H1 (cell line): ENCODE results near the gene GABRB2. TPM values are rescaled to one million over a fixed set of nuclear protein-coding genes. Genes with fewer than 3 reads are reported as not detected.

Source experiments
- CTBP2 ChIP-seq: IDR thresholded peaks from 2 replicates; pipeline ENCODE4 v1.7.0; 2011; ENCODE audit warnings: borderline replicate concordance, mild to moderate bottlenecking, moderate library complexity, mixed read lengths, low read length; ENCODE audit not compliant: insufficient read depth, insufficient read length
- EGR1 ChIP-seq: IDR thresholded peaks from 2 replicates; pipeline ENCODE4 v1.6.1; 2011; ENCODE audit warnings: low read depth, low read length, borderline replicate concordance
- EP300 ChIP-seq, 2 experiments: IDR thresholded peaks; 1 replicate in 1 of 2; 2 replicates in 1 of 2; pipeline ENCODE4 v1.6.1; 2011 to 2012; ENCODE audit warnings: low read depth in 2 of 2, low read length in 2 of 2, mild to moderate bottlenecking in 2 of 2, borderline replicate concordance in 1 of 2, inconsistent platforms in 1 of 2, moderate library complexity in 1 of 2
- EZH2 ChIP-seq: fragments of 200-600 bp; sonication (generic); IDR thresholded peaks from 2 replicates; pipeline ENCODE4 v1.7.1; 2012; ENCODE audit warnings: low read depth, mild to moderate bottlenecking, moderate library complexity, low read length, inconsistent platforms; ENCODE audit not compliant: severe bottlenecking
- FOSL1 ChIP-seq: IDR thresholded peaks from 2 replicates; pipeline ENCODE4 v1.6.1; 2011; ENCODE audit warnings: mild to moderate bottlenecking, low read depth, low read length, moderate library complexity; ENCODE audit not compliant: insufficient read depth
- GTF2F1 ChIP-seq: IDR thresholded peaks from 2 replicates; pipeline ENCODE4 v1.6.1; 2012; ENCODE audit warnings: low read depth, low read length, improper control_type of control experiment, borderline replicate concordance
- POLR2A ChIP-seq, 2 experiments: IDR thresholded peaks; 1 replicate in 1 of 2; 2 replicates in 1 of 2; pipeline ENCODE4 v1.6.1; 2011; ENCODE audit warnings: low read depth in 2 of 2, low read length in 2 of 2, mild to moderate bottlenecking in 2 of 2; ENCODE audit errors: control extremely low read depth in 1 of 2
- RFX5 ChIP-seq: IDR thresholded peaks from 2 replicates; pipeline ENCODE4 v1.6.1; 2011; ENCODE audit warnings: low read depth, low read length, improper control_type of control experiment, borderline replicate concordance
- SP4 ChIP-seq: IDR thresholded peaks from 2 replicates; pipeline ENCODE4 v1.6.1; 2012; ENCODE audit warnings: low read length, inconsistent platforms
- TEAD4 ChIP-seq: IDR thresholded peaks from 2 replicates; pipeline ENCODE4 v1.6.1; 2012; ENCODE audit warnings: low read depth, low read length, inconsistent platforms, mixed read lengths
- polyA plus RNA-seq, 7 experiments: library from polyadenylated mRNA; depleted of rRNA in 3 of 7; stranded (reverse) in 5 of 7; unstranded in 2 of 7; fragments of >200 nt in 5 of 7; fragments of 200-250 nt in 2 of 7; gene quantifications; 1 replicate in 5 of 7; 2 replicates in 1 of 7; 4 replicates in 1 of 7; pipeline versions ENCODE4 v1.2.1 to v1.2.3, GENCODE V29; 2011 to 2013; ENCODE audit warnings: missing spikeins in 2 of 7, mixed read lengths in 2 of 7
- total RNA-seq: library from RNA; stranded (reverse); fragmentation: NEBNext Ultra II Directional; extraction: Animal tissue kit (Norgen Biotek cat#: 25700); gene quantifications from 2 replicates; pipeline ENCODE4 v1.2.1, GENCODE V29; 2021

The GABRB2 gene
- total and polyA plus RNA-seq, 2 of the 8 experiments (the other 6 are each of a cell fraction or from before 2014, with no cell fraction given), result 0.54 to 1.9 TPM

DNA sequence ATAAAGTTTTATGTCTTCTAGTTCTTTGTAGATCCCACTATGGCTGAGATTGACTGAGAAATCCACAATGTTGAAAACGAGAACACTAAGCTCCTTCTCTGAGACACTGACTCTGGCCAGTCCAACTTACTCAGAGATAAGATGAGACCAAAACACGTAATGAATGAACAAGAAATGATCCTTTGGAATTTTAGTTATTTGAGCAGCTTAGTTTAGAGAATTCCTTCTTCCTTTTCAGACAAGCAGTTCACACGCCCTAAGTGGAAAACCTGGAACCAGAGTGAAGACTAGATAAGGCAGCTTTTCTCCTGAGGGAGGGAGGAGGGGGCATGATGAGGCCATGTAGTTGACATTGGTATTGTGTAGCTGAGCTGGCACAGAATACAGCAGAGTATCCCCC is 139.6 kb downstream of the GABRB2 start (continued):
- TF ChIP-seq EP300 (IDR thresholded peaks at IDR 0.05; ENCODE audit: borderline replicate concordance in 1 of 2, low read depth in 2 of 2, low read length in 2 of 2) (no peak), TEAD4 (no peak), GTF2F1 (no peak), EGR1 (no peak), RFX5 (no peak), FOSL1 (no peak), POLR2A (IDR thresholded peaks at IDR 0.05; ENCODE audit: control extremely low read depth in 1 of 2, low read depth in 2 of 2, low read length in 2 of 2) (no peak), CTBP2 (no peak), EZH2 (no peak), SP4 (no peak)
